Neural cell (in vitro differentiated cells): ENCODE measurements around the gene SAP30L.

ENCODE experiments used
- CTCF ChIP-seq: fragments of 450-650 bp; IDR thresholded peaks from 2 replicates; pipeline ENCODE4 v1.5.1; 2014; ENCODE audit warnings: antibody characterized with exemption, mild to moderate bottlenecking, moderate library complexity; ENCODE audit not compliant: poor library complexity, severe bottlenecking
- EP300 ChIP-seq: fragments of 450-650 bp; conservative IDR thresholded peaks from 2 replicates; pipeline ENCODE4 v1.6.1; 2014; ENCODE audit warnings: antibody characterized with exemption, mild to moderate bottlenecking, moderate library complexity; ENCODE audit not compliant: poor library complexity, severe bottlenecking
- EZH2 ChIP-seq: fragments of 200-600, 300-800 bp; shearing (Covaris generic), sonication (generic); IDR thresholded peaks from 2 replicates; pipeline ENCODE4 v1.6.1; 2014; ENCODE audit warnings: antibody characterized with exemption, low read length, borderline replicate concordance, mild to moderate bottlenecking; ENCODE audit not compliant: insufficient read depth, poor library complexity, severe bottlenecking
- MXI1 ChIP-seq: fragments of 450-650 bp; conservative IDR thresholded peaks from 2 replicates; pipeline ENCODE4 v1.6.1; 2014; ENCODE audit warnings: antibody characterized with exemption, mild to moderate bottlenecking; ENCODE audit not compliant: poor library complexity, severe bottlenecking
- POLR2AphosphoS5 ChIP-seq: IDR thresholded peaks from 2 replicates; pipeline ENCODE4 v1.6.1; 2012
- RAD21 ChIP-seq: fragments of 450-650 bp; conservative IDR thresholded peaks from 2 replicates; pipeline ENCODE4 v1.6.1; 2014; ENCODE audit warnings: antibody characterized with exemption, mild to moderate bottlenecking, moderate library complexity
- REST ChIP-seq: IDR thresholded peaks from 2 replicates; pipeline ENCODE4 v1.6.1; 2012; ENCODE audit warnings: borderline replicate concordance
- TAF1 ChIP-seq: IDR thresholded peaks from 2 replicates; pipeline ENCODE4 v1.6.1; 2012; ENCODE audit warnings: low read depth

- TF ChIP-seq CTCF (no peak), MXI1 (no peak), TAF1 (no peak), EZH2 (no peak), EP300 (no peak), POLR2AphosphoS5 (no peak), REST (no peak), RAD21 (no peak)
Measured at GRCh38 chr5:154466671-154467070, 20.9 kb downstream of the SAP30L start.
